DND-41 (cell line): ENCODE results near the gene RASGRP2.

Source experiments
- CTCF ChIP-seq: IDR thresholded peaks from 2 replicates; pipeline ENCODE4 v1.5.1; 2012; ENCODE audit warnings: borderline replicate concordance, low read length, moderate library complexity, mild to moderate bottlenecking; ENCODE audit not compliant: poor library complexity, severe bottlenecking; ENCODE audit errors: extremely low read depth
- EZH2 ChIP-seq: IDR thresholded peaks from 3 replicates; pipeline ENCODE4 v1.6.1; 2012; ENCODE audit warnings: borderline replicate concordance, low read depth, mild to moderate bottlenecking, moderate library complexity, low read length, inconsistent platforms; ENCODE audit not compliant: severe bottlenecking

- no peak for TF ChIP-seq CTCF
- no peak for TF ChIP-seq EZH2
Observed at GRCh38 chr11:64698427-64698826, 45.5 kb downstream of the RASGRP2 start.
